DMS 273 treated with DMSO at 0.1 percent for 48 hours (cell line): ENCODE measurements around the gene RBM20.

Source experiments
- DNase-seq: peaks from one replicate; lab custom pipeline; 2025; lab: John Stamatoyannopoulos, UW

RBM20 gene

GRCh38 chr10:110739811-110740271 is 95.7 kb downstream of the RBM20 start:
- DNase-seq: no peak

- no peak for DNase-seq
These were observed 98.7 kb downstream of the RBM20 start for GRCh38 chr10:110742801-110743200.

DNA sequence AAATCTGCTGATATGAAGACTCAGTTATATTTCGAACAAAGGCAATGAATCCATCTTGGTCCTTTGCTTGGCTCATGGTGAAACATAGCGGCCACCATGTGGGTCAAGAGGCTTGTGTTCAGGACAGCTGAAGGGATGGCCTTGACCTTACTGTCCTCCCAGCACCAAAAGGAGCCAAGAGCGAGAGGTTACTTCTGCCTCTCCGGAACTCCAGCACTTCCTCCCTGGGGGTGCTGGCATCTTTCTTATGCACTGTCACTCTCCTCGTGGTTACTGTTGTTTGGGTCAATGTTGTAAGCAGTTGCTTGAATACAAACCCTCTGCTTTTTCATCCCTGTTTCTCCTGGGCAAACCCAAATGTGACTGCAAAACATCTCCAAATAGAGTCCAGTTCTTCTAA is 100.6 kb downstream of the RBM20 start:
- DNase-seq: no peak

DNA sequence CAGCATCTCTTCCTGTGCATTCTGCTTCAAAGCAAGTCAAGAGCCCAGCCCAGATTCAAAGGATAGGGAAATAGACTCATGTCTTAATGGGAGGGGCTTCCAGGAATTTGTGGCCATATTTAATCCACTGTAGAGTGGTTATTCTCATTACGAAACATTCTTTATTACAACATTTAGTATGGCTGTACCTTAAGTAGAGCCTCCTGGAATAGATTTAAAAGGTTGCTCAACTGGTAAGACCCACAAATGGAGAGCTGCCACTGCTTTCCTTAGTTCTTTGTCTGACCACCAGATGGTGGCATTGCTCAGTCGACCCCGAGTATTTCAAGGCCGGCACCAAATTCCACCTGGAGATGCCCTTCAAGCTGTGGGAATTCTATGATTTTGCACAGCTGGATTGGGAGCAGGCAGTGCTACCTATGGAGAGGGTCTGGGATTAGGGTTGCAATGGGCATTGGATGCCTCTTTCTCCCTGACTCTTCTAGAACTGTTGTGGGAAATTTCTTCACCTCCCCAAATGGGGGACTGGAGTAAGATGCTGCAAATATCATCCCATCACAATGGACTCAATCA is 102.2 kb downstream of the RBM20 start:
- peak; percentile 13 for DNase-seq

DNA sequence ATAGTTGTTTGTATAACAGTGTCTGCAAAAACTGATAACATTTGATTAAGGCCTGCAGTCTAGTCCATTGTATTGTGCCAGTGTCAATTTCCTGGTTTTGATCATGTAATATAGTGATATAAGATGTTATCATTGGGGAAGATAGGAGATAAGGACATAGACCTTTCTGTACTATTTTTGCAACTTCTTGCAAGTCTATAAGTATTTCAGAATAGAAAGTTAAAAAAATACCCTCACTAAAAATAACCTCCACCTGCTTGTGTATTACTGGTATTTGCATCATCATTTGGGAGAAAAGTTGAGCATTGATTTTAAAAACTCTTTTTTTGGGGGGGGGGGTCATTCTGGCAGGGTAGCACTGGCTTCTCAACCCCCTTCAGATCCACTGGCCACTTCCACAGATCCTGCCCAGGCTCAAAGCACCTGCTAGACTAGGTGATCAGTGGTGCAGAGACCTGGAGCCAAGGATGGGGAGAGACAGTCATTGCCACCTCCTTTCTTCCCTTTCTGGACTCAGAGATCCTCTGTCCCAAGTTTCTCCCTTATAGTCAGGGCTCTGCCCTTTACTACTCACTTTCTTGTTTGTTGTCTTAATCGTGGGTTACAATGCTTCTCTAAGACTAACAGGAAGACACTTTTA is 103.0 kb downstream of the RBM20 start:
- DNase-seq: no peak

DNA sequence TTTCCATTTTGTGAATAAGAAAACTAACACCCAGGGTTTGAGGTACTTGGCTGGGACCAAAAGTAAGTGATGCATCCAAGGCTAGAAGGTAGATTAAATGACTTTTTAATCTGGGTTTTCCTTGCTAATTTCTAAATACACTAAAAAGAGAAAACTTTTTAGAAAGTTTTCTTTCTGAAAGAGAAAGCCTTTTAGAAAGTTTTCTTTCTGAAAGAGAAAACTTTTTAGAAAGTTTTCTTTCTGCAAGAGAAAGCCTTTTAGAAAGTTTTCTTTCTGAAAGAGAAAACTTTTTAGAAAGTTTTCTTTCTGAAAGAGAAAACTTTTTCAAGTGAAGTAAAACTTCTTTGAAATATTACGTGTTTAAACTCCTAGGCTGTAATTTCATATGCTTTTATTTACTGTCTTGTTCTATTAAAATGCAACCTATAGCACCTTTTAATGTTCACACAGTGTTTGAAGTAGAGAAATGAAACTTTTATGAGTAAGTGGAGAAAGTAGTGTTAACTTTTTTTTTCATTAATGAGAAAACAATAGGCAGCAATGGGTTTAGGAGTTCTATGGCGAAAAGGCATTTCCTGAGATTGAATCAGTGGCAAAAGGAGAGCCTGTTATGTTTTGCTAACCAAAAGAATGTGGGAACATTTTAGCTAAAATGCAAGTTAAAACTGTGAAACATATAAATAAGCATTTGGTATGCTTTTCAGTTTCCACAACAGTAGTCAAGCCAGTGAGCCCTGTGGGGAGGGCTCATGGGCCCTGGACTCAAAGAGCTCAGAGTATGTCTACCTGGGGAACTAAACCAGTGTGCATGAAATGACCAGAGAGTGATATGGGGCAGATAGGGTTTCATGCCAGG is 103.7 kb downstream of the RBM20 start:
- DNase-seq: no peak

GRCh38 chr10:110748970-110749369 is 104.8 kb downstream of the RBM20 start:
- no peak for DNase-seq

DNA sequence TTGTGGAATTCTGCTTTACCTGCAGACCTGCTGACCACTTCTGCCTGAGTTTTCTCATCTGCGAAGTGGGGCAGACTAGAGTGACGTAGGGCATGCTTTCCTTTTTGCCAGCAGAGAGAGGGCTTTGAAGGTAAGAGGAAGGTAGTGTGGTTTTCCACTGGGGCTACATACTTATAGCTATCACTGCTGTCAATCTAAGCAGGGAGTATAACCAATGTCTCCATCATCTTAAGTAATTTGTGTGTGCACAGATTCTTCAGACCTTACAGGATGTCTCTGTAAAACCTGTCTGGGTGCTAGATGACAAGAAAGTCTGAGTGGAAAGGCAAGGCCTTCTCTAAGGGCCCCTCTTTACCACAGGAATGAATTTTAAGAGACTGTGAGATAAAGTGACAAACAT is 106.8 kb downstream of the RBM20 start:
- DNase-seq: no peak

- no peak for DNase-seq
These were observed 107.7 kb downstream of the RBM20 start for GRCh38 chr10:110751850-110752249.

GRCh38 chr10:110753462-110753861 is 109.3 kb downstream of the RBM20 start:
- DNase-seq: no peak

DNA sequence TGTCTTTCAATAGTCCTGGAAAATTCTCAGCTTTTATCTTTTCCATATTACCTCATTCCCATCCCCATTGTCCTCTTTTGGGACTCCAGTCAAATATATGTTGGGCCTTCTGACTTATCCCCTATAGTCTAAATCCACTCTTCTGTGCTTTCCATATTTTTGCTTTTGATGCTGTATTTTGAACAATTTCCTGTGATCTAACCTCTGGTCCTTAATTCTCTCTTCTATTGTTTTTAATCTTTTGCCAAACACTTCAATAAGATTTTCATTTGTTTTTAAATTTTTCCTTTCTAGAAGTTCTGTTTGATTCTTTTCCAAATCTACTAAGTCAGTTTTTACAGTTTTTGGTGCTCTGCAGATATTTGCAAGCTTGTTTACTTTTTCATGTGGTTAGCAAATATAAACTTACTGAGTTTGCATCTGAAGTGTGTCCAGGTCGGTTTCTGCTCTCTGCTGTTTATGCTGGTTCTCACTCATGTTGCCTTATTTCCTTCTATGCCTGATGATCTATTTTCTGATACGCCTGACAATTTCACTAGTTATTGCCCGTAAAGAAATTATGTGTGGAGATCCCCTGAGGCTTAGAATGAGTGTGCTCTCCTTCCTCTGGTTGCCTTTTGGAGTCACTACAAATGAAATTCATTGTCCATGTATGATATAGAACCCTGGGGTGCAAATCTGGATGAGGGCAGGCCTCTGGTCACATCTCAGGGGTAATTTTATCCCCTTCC is 110.4 kb downstream of the RBM20 start:
- no peak for DNase-seq

- no peak for DNase-seq
These were observed 111.6 kb downstream of the RBM20 start for GRCh38 chr10:110755781-110756180.

DNA sequence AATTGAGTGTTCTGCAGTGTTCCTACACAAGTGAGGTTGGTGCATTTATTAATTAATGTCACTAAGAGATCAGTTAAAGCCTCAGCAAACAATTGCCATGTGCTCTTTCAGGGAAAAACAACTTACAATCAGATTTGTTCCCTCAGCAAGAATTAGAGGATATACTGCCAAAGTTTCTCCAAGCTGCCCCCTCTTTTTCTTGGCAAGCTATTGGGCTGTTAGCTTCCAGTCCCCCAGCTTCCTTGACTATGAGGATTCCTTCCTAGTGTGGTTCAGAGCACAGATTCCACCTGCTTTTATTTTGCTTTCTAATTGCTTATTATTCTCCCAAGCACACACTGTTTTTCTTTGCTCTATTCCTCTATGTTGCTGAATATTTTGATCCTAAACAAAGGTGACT is 112.7 kb downstream of the RBM20 start:
- DNase-seq: no peak

DNA sequence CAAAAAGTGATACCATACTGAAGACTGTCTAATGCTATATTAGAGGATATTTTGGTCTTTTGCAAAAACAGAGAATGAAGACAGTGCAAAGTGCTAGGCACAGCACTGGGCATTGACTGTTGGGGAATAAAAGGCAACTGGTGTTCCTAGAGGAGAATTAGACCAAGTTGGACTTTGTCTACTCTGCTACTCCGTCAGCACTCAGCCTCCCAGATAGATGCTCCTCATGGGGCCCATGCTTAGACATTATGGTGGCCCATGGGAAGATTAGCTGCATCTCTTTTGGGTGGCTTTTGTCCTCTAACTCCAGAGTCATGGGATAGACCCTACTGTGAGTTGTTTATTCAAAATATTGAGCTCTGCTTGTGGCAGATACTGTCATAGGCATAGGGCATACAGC is 113.5 kb downstream of the RBM20 start:
- no peak for DNase-seq

- no peak for DNase-seq
These were observed 114.1 kb downstream of the RBM20 start for GRCh38 chr10:110758128-110758765.

DNA sequence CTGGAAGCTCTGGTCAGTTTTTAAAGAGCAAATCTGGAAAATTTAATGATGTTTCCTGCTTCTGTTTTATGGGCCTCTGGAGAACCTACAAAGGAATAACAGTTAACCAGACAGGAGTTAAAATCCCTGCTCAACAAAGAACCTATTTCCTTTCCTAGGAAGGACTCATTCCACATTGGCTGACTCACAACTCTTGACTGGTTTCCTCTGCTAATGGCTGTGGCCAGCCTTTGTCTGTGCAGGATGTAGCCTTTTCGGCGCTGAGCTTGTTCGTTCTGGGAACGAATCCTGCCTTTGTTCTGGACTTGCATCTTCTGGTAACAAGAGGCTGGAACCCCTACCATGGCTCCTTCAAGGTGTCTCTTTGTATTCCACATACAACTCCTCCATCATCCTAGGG is 114.8 kb downstream of the RBM20 start:
- no peak for DNase-seq

DNA sequence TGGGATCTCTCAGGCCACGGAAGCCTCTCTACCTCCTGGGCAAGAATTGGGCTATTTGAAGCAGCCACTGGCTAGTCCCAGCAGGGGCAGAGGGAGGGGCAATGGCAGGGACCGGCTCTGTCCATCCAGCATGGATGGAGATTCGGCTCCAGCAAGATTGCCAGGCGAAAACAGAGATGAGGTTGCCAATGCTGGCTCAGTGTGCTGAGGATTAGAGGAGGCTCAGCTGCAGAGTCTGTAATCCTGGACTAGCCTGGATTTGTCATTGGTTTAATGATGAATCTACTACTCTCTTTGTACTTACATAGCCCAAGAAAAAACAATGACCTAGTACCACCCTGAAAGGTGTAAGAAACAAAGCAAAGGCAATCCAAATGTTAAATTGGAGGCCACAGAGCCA is 115.4 kb downstream of the RBM20 start:
- no peak for DNase-seq

DNA sequence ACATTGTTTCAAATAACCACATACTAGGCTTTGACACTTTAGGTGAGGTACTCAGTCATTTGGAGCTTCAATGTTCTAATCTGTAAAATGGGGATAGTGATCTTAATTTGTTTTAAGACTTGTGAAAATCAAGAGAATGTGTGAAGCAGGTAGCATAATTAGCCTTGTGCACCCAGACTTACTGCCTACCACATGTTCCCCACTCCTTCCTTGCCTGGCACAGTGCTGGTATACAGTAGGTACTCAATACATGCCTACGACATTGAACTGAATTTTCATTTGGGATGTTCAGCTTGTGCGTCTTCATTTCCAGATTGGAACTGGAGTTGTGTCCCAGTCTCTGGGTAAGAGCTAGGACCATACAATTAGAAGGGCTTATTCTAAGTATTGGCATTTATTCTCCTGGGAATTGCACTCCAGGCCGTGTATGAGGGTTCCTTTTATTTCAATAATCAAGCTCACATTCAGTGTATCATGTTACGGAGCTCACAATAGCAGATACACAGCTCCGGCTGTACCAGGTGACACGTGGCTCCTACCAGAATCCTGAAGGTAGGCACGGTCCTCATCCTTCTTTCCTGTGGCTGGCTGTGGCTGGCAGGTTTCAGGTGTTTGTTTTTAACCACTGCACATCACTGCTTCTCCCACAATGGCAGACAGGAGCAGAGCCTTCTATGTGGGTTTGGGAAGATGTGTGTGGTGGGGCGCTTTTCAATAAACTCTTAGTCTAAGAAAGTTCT is 118.1 kb downstream of the RBM20 start:
- DNase-seq: no peak

GRCh38 chr10:110762849-110763211 is 118.7 kb downstream of the RBM20 start:
- no peak for DNase-seq

DNA sequence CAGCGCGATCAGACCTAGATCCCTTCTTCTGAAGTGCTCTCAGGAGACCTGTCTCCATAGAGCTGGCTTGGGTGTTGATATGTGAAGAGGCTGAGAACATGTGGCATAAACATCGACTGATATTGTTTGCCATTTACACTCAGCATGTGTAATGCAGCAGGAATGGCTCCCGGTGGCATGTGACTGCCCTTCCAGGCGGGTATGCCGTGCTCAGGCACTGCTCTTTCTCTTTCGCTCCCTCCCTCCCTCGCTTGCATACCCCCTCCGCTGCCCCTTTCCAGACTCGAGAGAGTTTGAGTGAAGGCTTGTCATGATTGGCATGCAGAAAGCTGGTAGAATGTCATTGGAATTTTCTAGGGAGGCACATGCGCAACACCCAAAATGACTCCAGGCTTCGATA is 120.2 kb downstream of the RBM20 start:
- DNase-seq: no peak

DNA sequence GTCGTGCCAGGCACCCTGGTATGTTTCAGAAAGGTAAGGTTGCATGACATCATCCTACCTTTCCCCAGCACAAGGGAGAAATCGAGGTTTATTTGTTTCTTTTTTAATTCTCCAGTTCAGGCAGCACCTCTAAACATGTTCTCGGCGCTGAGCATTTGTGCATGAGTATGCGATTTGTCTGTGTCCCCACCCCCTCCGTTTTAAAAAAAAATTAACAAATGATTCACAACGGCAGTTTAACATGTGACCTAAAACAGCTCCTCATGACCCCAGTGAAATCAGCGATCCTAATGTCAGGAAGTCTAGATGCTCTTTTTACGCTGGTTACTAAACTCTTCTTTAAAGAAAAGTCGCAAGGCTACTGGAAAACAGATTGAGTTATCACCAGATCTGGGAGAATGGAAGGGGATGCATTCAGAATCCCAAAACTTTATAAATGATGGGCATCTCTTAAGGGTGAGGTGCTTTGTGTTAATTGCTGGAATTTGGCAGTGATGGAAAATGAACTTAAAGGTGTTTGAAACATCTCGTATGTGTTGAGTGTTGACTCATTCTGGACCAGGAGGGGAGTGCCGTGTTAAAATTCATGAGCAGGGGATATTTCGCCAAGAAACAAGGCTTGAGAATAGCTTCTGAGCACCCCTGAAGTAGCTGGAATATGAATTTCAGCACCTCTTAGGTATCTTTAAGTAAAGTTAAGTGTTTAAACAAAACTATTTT is 120.8 kb downstream of the RBM20 start:
- no peak for DNase-seq
